HG02938 (cell line): Measurements from ENCODE around the gene PLCL1.
"Not testable (repeated sequence)": the region's sequence is repeated elsewhere in the genome, so short reads cannot be mapped to it uniquely, and the experiment has no call there.

ENCODE experiments used
- ATAC-seq: cut with Tn5 transposase; IDR thresholded peaks from one replicate; pipeline ENCODE4 v1.9.1; 2021; ENCODE audit warnings: mild to moderate bottlenecking, moderate library complexity; ENCODE audit not compliant: unreplicated experiment

Gene PLCL1

GRCh38 chr2:198146346-198146940 lies 342.1 kb downstream of the PLCL1 start:
- ATAC-seq, result no peak

- no peak for ATAC-seq
These were observed 352.9 kb downstream of the PLCL1 start for GRCh38 chr2:198157314-198157713.

- ATAC-seq, result no peak
These were observed 356.8 kb downstream of the PLCL1 start for GRCh38 chr2:198161151-198161550.

GRCh38 chr2:198162276-198162675 lies 357.9 kb downstream of the PLCL1 start:
- no peak for ATAC-seq

GRCh38 chr2:198164843-198165242 lies 360.4 kb downstream of the PLCL1 start:
- no peak for ATAC-seq

GRCh38 chr2:198165289-198165688 lies 360.9 kb downstream of the PLCL1 start:
- ATAC-seq, result no peak

- no peak for ATAC-seq
These were observed 363.0 kb downstream of the PLCL1 start for GRCh38 chr2:198167346-198167745.

- no peak for ATAC-seq
These were observed 364.3 kb downstream of the PLCL1 start for GRCh38 chr2:198168651-198169050.

GRCh38 chr2:198173242-198173641 lies 368.8 kb downstream of the PLCL1 start:
- ATAC-seq, result no peak

GRCh38 chr2:198173864-198174263 lies 369.5 kb downstream of the PLCL1 start:
- ATAC-seq, result no peak

GRCh38 chr2:198175271-198175670 lies 370.9 kb downstream of the PLCL1 start:
- no peak for ATAC-seq

- ATAC-seq, result no peak
These were observed 372.6 kb downstream of the PLCL1 start for GRCh38 chr2:198177040-198177439.

GRCh38 chr2:198178766-198179165 lies 374.4 kb downstream of the PLCL1 start:
- no peak for ATAC-seq

GRCh38 chr2:198186257-198186656 lies 381.9 kb downstream of the PLCL1 start:
- no peak for ATAC-seq

- no peak for ATAC-seq
These were observed 383.4 kb downstream of the PLCL1 start for GRCh38 chr2:198187841-198188240.

- ATAC-seq, result no peak
These were observed 384.6 kb downstream of the PLCL1 start for GRCh38 chr2:198188982-198189381.

GRCh38 chr2:198191651-198192050 lies 387.3 kb downstream of the PLCL1 start:
- no peak for ATAC-seq

- not testable (repeated sequence) for ATAC-seq
These were observed 392.2 kb downstream of the PLCL1 start for GRCh38 chr2:198196556-198196955.
